K562 (cell line): ENCODE measurements around the gene ZBTB18. TPM values are rescaled to one million over a fixed set of nuclear protein-coding genes. Genes with fewer than 3 reads are reported as not detected.

ENCODE experiments used
- ATAC-seq: fragments of 200-7000 bp; cut with Tn5 transposase; 3 replicates; pipeline ENCODE4 v1.9.1; 2020; ENCODE audit warnings: moderate library complexity
- BruUV-seq: library from RNA; stranded (reverse); fragments of 400-500 nt; replicated peaks from 2 replicates; lab custom pipeline; 2021; lab: Mats Ljungman, UMichigan
- CTCF ChIA-PET: fragments of 300-600 bp; formaldehyde crosslinking; extraction: SDS; loops from one replicate; lab custom pipeline; 2021; ENCODE audit warnings: low intra/inter-chr PET ratio; lab: Yijun Ruan, JAX
- POLR2A ChIA-PET: fragments of 300-600, 350-650 bp; sonication (Branson Sonifier 250); formaldehyde crosslinking; extraction: SDS; loops from one replicate; lab custom pipeline; 2021; ENCODE audit warnings: antibody characterized with exemption, inconsistent platforms; lab: Yijun Ruan, JAX
- DNase-seq, 4 experiments: peaks; one replicate each; pipeline versions ENCODE4 v3.0.0 to v3.0.0-alpha.2; 2011 to 2018; ENCODE audit warnings: low spot score in 3 of 4, mixed read lengths in 3 of 4; ENCODE audit errors: extremely low read depth in 1 of 4
- FAIRE-seq: peaks from 2 replicates; lab custom pipeline; 2011; peaks lifted over from hg19 to GRCh38; lab: Jason Lieb, UNC
- H2AFZ ChIP-seq: 2 replicates; pipeline ENCODE4 v1.6.0; 2011; ENCODE audit warnings: low read depth, low read length, control low read depth, inconsistent platforms
- H3K27ac ChIP-seq: fragments of 200-600 bp; 3 replicates; pipeline ENCODE4 v1.8.0; 2011; ENCODE audit warnings: low read depth, mild to moderate bottlenecking, control low read depth, inconsistent platforms, low read length, moderate library complexity, mixed read lengths; ENCODE audit errors: extremely low read depth
- H3K27me3 ChIP-seq, 2 experiments: fragments of 300-600 bp in 1 of 2; 2 replicates in 1 of 2; 3 replicates in 1 of 2; pipeline versions ENCODE4 v1.6.0 to v1.8.0; 2011; ENCODE audit warnings: inconsistent platforms in 2 of 2, low read length in 2 of 2, mild to moderate bottlenecking in 1 of 2, mixed read lengths in 1 of 2, moderate library complexity in 1 of 2; ENCODE audit not compliant: control insufficient read depth in 2 of 2, insufficient read depth in 2 of 2
- H3K36me3 ChIP-seq: fragments of 300-600 bp; 3 replicates; pipeline ENCODE4 v1.8.0; 2011; ENCODE audit warnings: mild to moderate bottlenecking, low read length, inconsistent platforms; ENCODE audit not compliant: control insufficient read depth, insufficient read depth
- H3K4me1 ChIP-seq, 2 experiments: fragments of 200-600 bp in 1 of 2; replicated peaks in 1 of 2; 2 replicates in 1 of 2; 3 replicates in 1 of 2; pipeline versions ENCODE4 v1.5.1 to v1.8.0; 2011; ENCODE audit warnings: inconsistent platforms in 2 of 2, low read length in 2 of 2, mild to moderate bottlenecking in 1 of 2, mixed read lengths in 1 of 2, moderate library complexity in 1 of 2; ENCODE audit not compliant: control insufficient read depth in 2 of 2, insufficient read depth in 2 of 2
- H3K4me2 ChIP-seq: 2 replicates; pipeline ENCODE4 v1.6.1; 2011; ENCODE audit warnings: low read length, control low read depth, inconsistent platforms, mixed read lengths; ENCODE audit not compliant: insufficient read depth
- H3K4me3 ChIP-seq: fragments of 200-600 bp; sonication (generic), shearing (Covaris generic); 2 replicates; pipeline ENCODE4 v1.5.1; 2016; ENCODE audit warnings: control low read depth, inconsistent platforms
- H3K79me2 ChIP-seq: fragments of 200-600 bp; 3 replicates; pipeline ENCODE4 v1.8.0; 2011; ENCODE audit warnings: low read length, inconsistent platforms; ENCODE audit not compliant: control insufficient read depth, insufficient read depth
- H3K9ac ChIP-seq, 2 experiments: 2 replicates each; pipeline versions ENCODE4 v1.6.0 to v1.6.1; 2011; ENCODE audit warnings: low read depth in 2 of 2, low read length in 2 of 2, control low read depth in 1 of 2, inconsistent platforms in 1 of 2, mild to moderate bottlenecking in 1 of 2, mixed read lengths in 1 of 2; ENCODE audit not compliant: insufficient read depth in 1 of 2
- H3K9me1 ChIP-seq: one replicate; pipeline ENCODE4 v1.6.0; 2011; ENCODE audit warnings: inconsistent platforms, mild to moderate bottlenecking, low read length, moderate library complexity; ENCODE audit not compliant: control insufficient read depth, insufficient read depth
- H3K9me3 ChIP-seq: replicated peaks from 2 replicates; pipeline ENCODE4 v1.5.1; 2011; ENCODE audit warnings: low read depth, low read length, inconsistent platforms; ENCODE audit not compliant: control insufficient read depth, insufficient read depth
- H4K20me1 ChIP-seq: replicated peaks from 2 replicates; pipeline ENCODE4 v1.6.1; 2011; ENCODE audit warnings: low read length, inconsistent platforms, mixed read lengths; ENCODE audit not compliant: control insufficient read depth, insufficient read depth
- ATF7 ChIP-seq: fragments of 450-650 bp; IDR thresholded peaks from 2 replicates; pipeline ENCODE4 v1.7.1; 2014; ENCODE audit warnings: mild to moderate bottlenecking, moderate library complexity
- CBFA2T2 ChIP-seq: fragments of 450-650 bp; conservative IDR thresholded peaks from 2 replicates; pipeline ENCODE4 v1.6.1; 2017; ENCODE audit warnings: mild to moderate bottlenecking
- GABPA ChIP-seq: fragments of 200-800 bp; sonication (Bioruptor generic); conservative IDR thresholded peaks from 2 replicates; pipeline ENCODE4 v1.6.1; 2016; ENCODE audit warnings: low read depth, missing genetic modification characterization, missing compliant biosample characterization
- ILK ChIP-seq: fragments of 450-650 bp; IDR thresholded peaks from 2 replicates; pipeline ENCODE4 v1.6.1; 2016; ENCODE audit warnings: missing genetic modification characterization, low read depth, mild to moderate bottlenecking, missing compliant biosample characterization, moderate library complexity, borderline replicate concordance
- RBM14 ChIP-seq: fragments of 200-400 bp; formaldehyde crosslinking; IDR thresholded peaks from 2 replicates; pipeline ENCODE4 v1.6.1; 2018; ENCODE audit warnings: low read depth, mild to moderate bottlenecking, low read length, moderate library complexity, borderline replicate concordance; ENCODE audit not compliant: insufficient read depth
- SMAD2 ChIP-seq: fragments of 150-350 bp; IDR thresholded peaks from 2 replicates; pipeline ENCODE4 v1.6.1; 2014; ENCODE audit warnings: low read depth, mild to moderate bottlenecking, low read length
- SRF ChIP-seq, 2 experiments: fragments of 250-450, 450-650 bp in 1 of 2; sonication (Bioruptor Pico) in 1 of 2; sonication (generic) in 1 of 2; formaldehyde crosslinking; IDR thresholded peaks; 2 replicates each; pipeline versions ENCODE4 v1.5.0 to v1.5.1; 2020 to 2022; ENCODE audit warnings: mild to moderate bottlenecking in 1 of 2, missing genetic modification reagents in 1 of 2
- TOE1 ChIP-seq, 2 experiments: fragments of 450-650 bp in 1 of 2; sonication (generic) in 1 of 2; formaldehyde crosslinking in 1 of 2; IDR thresholded peaks; 2 replicates each; pipeline versions ENCODE4 v1.7.1 to v1.8.0; 2016 to 2022; ENCODE audit warnings: borderline replicate concordance in 2 of 2, mild to moderate bottlenecking in 2 of 2, antibody characterized with exemption in 1 of 2, inconsistent platforms in 1 of 2, low read depth in 1 of 2, missing genetic modification reagents in 1 of 2, moderate library complexity in 1 of 2
- ZNF3 ChIP-seq: fragments of 250-450 bp; sonication (Bioruptor Pico); IDR thresholded peaks from 2 replicates; pipeline ENCODE4 v1.5.0; 2021; ENCODE audit warnings: mild to moderate bottlenecking, moderate library complexity
- ZNF354B ChIP-seq: fragments of 250-450 bp; sonication (Bioruptor Pico); IDR thresholded peaks from 2 replicates; pipeline ENCODE4 v1.4.0; 2020
- WGBS: fragments of 100-300 bp; shearing (Covaris generic); methylation state at CpG from one replicate; pipeline ENCODE4 v1.1.6; 2016; ENCODE audit warnings: low coverage, mixed read lengths; ENCODE audit not compliant: insufficient coverage; ENCODE audit errors: missing lambda C conversion rate; 5-methylcytosine and 5-hydroxymethylcytosine counted together
- in situ Hi-C: fragments of 300-500 bp; cut with MboI; formaldehyde crosslinking; loops from 4 replicates; pipeline ENCODE4 v1.15.0; 2018; ENCODE audit warnings: inconsistent platforms, mixed read lengths
- intact Hi-C: fragments of 100-400 bp; cut with micrococcal nuclease; formaldehyde crosslinking; loops from 2 replicates; pipeline ENCODE4 v1.14.2; 2022
- polyA plus RNA-seq, 8 experiments: library from polyadenylated mRNA; depleted of rRNA in 4 of 8; stranded (reverse) in 5 of 8; unstranded in 3 of 8; fragments of >200 nt; fragmentation: Nextera tagmentation in 2 of 8; fragmentation: Illumina TruSeq in 1 of 8; extraction: Ambion mirVana in 2 of 8; extraction: Trizol in 1 of 8; gene quantifications; 2 replicates each; pipeline versions ENCODE4 v1.2.1 to v1.2.3, GENCODE V29; 2011 to 2014; ENCODE audit warnings: inconsistent platforms in 1 of 8, missing spikeins in 1 of 8
- total RNA-seq, 7 experiments: library from RNA; depleted of rRNA in 6 of 7; stranded (reverse); fragments of >200 nt in 6 of 7; fragmentation: Illumina TruSeq in 2 of 7; extraction: Trizol in 2 of 7; gene quantifications; 2 replicates each; pipeline versions ENCODE4 v1.2.1 to v1.2.3, GENCODE V29; 2011 to 2021; ENCODE audit warnings: low replicate concordance in 1 of 7

Gene ZBTB18
- total and polyA plus RNA-seq, 9 of the 15 experiments (the other 6 are each of a cell fraction or from before 2014, with no cell fraction given): 0.13 to 2.6 (median 1.6) TPM

DNA sequence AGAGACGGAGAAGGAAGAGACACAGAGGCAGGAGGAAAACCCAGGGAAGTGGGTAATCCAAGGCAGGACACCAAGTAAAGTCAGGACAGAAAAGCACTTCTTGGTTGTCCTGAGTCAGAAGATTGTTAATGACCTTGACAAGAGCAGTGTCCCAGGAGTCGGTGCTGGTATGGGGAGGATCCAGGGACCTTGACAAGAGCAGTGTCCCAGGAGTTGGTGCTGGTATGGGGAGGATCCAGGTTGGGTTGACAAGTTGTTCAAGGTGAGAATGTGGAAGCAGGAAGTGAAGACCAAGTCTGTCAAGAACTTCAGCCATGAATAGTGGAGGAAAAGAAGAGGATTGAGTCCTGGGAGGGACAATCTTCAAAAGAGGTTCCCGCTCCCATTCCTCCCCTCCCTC is 31.9 kb downstream of the ZBTB18 start:
- no peak overlapping the region for H2AFZ ChIP-seq
- peaks cover 26 to 64% of the 10 kb centered on the region in 2 experiments for H3K27me3 ChIP-seq
- no peaks in the 10 kb centered on the region for H3K79me2 ChIP-seq
- DNase-seq (no peak), FAIRE-seq (no peak), ATAC-seq (no peak)
- H3K9ac ChIP-seq: no peak overlapping the region
- WGBS: 0% methylated on average over 3 of the region's 3 CpGs
- intact Hi-C loops: no loop called here
- ChIA-PET CTCF (no interaction called here), POLR2A (no interaction called here)
- H3K9me1 ChIP-seq: no peaks in the 10 kb centered on the region
- no TSS peak for BruUV-seq
- TF ChIP-seq ZNF354B (CRISPR knock-in tag): no peak
- TF ChIP-seq TOE1 (IDR thresholded peaks at IDR 0.05; ENCODE audit: borderline replicate concordance): no peak
- TF ChIP-seq TOE1 (CRISPR knock-in tag; IDR thresholded peaks at IDR 0.05; ENCODE audit: borderline replicate concordance, low read depth): no peak
- TF ChIP-seq SRF (CRISPR knock-in tag; IDR thresholded peaks at IDR 0.05): no peak
- TF ChIP-seq ZNF3: no peak
- no peak for TF ChIP-seq CBFA2T2
- TF ChIP-seq RBM14: no peak
- no peak for TF ChIP-seq GABPA (tag)
- TF ChIP-seq ATF7: no peak
- no peak for TF ChIP-seq SMAD2
- no peak for TF ChIP-seq ILK (tag)
- H3K4me3 ChIP-seq: no peak overlapping the region
- no peaks in the 10 kb centered on the region for H3K9me3 ChIP-seq
- H4K20me1 ChIP-seq: no peaks in the 10 kb centered on the region
- in situ Hi-C loops: no loop called here
- no peaks in the 10 kb centered on the region for H3K36me3 ChIP-seq
- no peak overlapping the region for H3K4me2 ChIP-seq
- no peak overlapping the region for H3K27ac ChIP-seq
- peaks cover 0 to 2% of the 10 kb centered on the region in 2 experiments; a peak in 2 of 5 replicates for H3K4me1 ChIP-seq
